Neuronal stem cell (in vitro differentiated cells): ENCODE data around the gene LTK.

Experiments used
- DNase-seq: peaks from one replicate; pipeline ENCODE4 v3.0.0-alpha.2; 2013; ENCODE audit warnings: low spot score
- H2AFZ ChIP-seq: one replicate; pipeline ENCODE4 v1.6.1; 2013; ENCODE audit warnings: mild to moderate bottlenecking, low read length, inconsistent platforms
- H2AK5ac ChIP-seq: 2 replicates; pipeline ENCODE4 v1.6.1; 2013; ENCODE audit warnings: low read depth, mild to moderate bottlenecking, inconsistent platforms, low read length, moderate library complexity, mixed read lengths
- H2BK120ac ChIP-seq: 2 replicates; pipeline ENCODE4 v1.6.1; 2013; ENCODE audit warnings: low read depth, mild to moderate bottlenecking, inconsistent platforms, low read length, moderate library complexity, mixed read lengths
- H2BK12ac ChIP-seq: one replicate; pipeline ENCODE4 v1.6.1; 2013; ENCODE audit warnings: low read length, inconsistent platforms
- H2BK15ac ChIP-seq: 2 replicates; pipeline ENCODE4 v1.6.1; 2013; ENCODE audit warnings: mild to moderate bottlenecking, low read length, inconsistent platforms, mixed read lengths
- H2BK5ac ChIP-seq: one replicate; pipeline ENCODE4 v1.6.1; 2013; ENCODE audit warnings: inconsistent platforms, mild to moderate bottlenecking, low read length, moderate library complexity
- H3K14ac ChIP-seq: one replicate; pipeline ENCODE4 v1.6.1; 2013; ENCODE audit warnings: low read length, inconsistent platforms
- H3K18ac ChIP-seq: 2 replicates; pipeline ENCODE4 v1.6.1; 2013; ENCODE audit warnings: low read length, inconsistent platforms
- H3K23ac ChIP-seq: 2 replicates; pipeline ENCODE4 v1.6.1; 2013; ENCODE audit warnings: low read depth, mild to moderate bottlenecking, mixed read lengths, low read length, inconsistent platforms; ENCODE audit not compliant: poor library complexity
- H3K27ac ChIP-seq: replicated peaks from 3 replicates; pipeline ENCODE4 v1.5.1; 2013; ENCODE audit warnings: low read length, inconsistent platforms
- H3K27me3 ChIP-seq, 3 experiments: 2 replicates each; pipeline ENCODE4 v1.6.1; 2013; ENCODE audit warnings: low read length in 3 of 3, mild to moderate bottlenecking in 2 of 3, inconsistent platforms in 1 of 3, low read depth in 1 of 3, mixed read lengths in 1 of 3, moderate library complexity in 1 of 3; ENCODE audit not compliant: control insufficient read depth in 3 of 3, insufficient read depth in 3 of 3
- H3K36me3 ChIP-seq, 2 donors: replicated peaks in 1 of 2; 2 replicates each; pipeline ENCODE4 v1.6.1; 2013; ENCODE audit warnings: low read length in 2 of 2; ENCODE audit not compliant: control insufficient read depth in 2 of 2, insufficient read depth in 2 of 2
- H3K4ac ChIP-seq: 2 replicates; pipeline ENCODE4 v1.6.1; 2013; ENCODE audit warnings: inconsistent platforms, mild to moderate bottlenecking, low read length, moderate library complexity
- H3K4me1 ChIP-seq, 2 donors: 1 replicate in 1 of 2; 2 replicates in 1 of 2; pipeline ENCODE4 v1.6.1; 2013; ENCODE audit warnings: low read length in 2 of 2, low read depth in 1 of 2; ENCODE audit not compliant: control insufficient read depth in 2 of 2, insufficient read depth in 1 of 2
- H3K4me2 ChIP-seq: one replicate; pipeline ENCODE4 v1.6.1; 2013; ENCODE audit warnings: mild to moderate bottlenecking, low read length, inconsistent platforms; ENCODE audit not compliant: insufficient read depth, poor library complexity, severe bottlenecking
- H3K4me3 ChIP-seq, 2 donors: 2 replicates each; pipeline ENCODE4 v1.5.1; 2013; ENCODE audit warnings: low read length in 2 of 2, mild to moderate bottlenecking in 2 of 2, inconsistent platforms in 1 of 2, moderate library complexity in 1 of 2
- H3K79me1 ChIP-seq: one replicate; pipeline ENCODE4 v1.6.1; 2013; ENCODE audit warnings: low read depth, mild to moderate bottlenecking, inconsistent platforms, low read length, moderate library complexity
- H3K9ac ChIP-seq: one replicate; pipeline ENCODE4 v1.6.1; 2013; ENCODE audit warnings: mild to moderate bottlenecking, low read depth, low read length, inconsistent platforms; ENCODE audit not compliant: poor library complexity
- H3K9me3 ChIP-seq, 2 donors: replicated peaks in 1 of 2; 2 replicates each; pipeline versions ENCODE3 to v1.6.1; 2013; ENCODE audit warnings: low read length in 2 of 2, mild to moderate bottlenecking in 2 of 2, inconsistent platforms in 1 of 2, low read depth in 1 of 2, mixed read lengths in 1 of 2, moderate library complexity in 1 of 2; ENCODE audit not compliant: control insufficient read depth in 2 of 2, insufficient read depth in 1 of 2
- H4K8ac ChIP-seq: one replicate; pipeline ENCODE4 v1.6.1; 2013; ENCODE audit warnings: low read depth, mild to moderate bottlenecking, inconsistent platforms, low read length, moderate library complexity
- H4K91ac ChIP-seq: one replicate; pipeline ENCODE4 v1.6.1; 2013; ENCODE audit warnings: low read length, low read depth, mild to moderate bottlenecking, inconsistent platforms; ENCODE audit not compliant: poor library complexity
- WGBS, 2 donors: extraction: QIAGEN DNeasy Blood & Tissue Kit; methylation state at CpG; one replicate each; pipeline ENCODE4 v1.1.7; 2013; ENCODE audit warnings: missing lambda C conversion rate in 2 of 2, mixed read lengths in 1 of 2; ENCODE audit not compliant: insufficient read length in 2 of 2, insufficient replicate concordance in 1 of 2; ENCODE audit errors: extremely low coverage in 2 of 2; 5-methylcytosine and 5-hydroxymethylcytosine counted together

The LTK gene

DNA sequence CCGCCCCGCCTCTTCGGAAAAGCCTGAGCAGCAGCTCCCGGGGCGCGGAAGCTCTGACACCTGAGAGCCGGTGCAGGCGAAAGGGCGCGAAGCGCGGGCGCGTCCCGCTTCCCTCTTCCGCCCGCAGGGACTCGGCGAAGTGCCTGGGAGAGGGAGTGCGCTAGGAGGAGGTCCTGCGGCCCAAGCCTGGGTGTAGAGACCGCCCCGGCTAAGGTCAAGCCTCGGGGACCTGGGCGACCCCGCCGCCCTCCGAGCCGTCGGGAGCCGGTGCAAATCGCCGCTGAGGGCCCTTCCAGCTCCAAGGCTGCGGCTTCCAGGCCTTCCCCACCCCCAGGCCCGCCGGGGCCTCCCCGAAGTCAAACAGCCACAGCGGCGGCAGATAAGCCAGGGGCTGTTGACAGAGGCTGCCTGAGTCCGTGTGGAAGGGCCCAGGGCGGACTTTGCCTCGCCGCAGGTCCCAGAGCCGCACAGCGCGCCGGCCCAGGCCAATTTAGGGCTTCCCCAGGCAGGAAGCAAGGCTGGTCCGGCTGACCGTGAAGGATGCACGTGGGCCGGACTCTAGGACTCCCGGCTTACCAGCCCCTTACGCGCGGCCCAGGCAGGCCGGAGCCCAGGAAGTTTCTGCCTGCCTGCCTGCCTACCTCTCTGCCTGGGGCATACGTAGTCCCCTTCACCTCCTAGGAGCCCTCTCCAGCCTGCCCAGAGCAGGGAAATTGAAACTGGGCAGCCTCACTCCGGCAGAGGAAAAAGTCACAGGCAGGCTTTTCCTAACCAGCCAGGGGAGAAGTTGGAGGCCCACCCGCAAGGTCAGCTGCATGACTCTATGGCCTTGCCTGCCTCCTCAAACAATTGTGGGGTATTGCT, 17.7 kb downstream of the LTK start:
- no CpG with 5 or more reads among the region's 59 CpGs for WGBS, 2 donors
- peak overlapping the region; percentile 78 for H3K18ac ChIP-seq
- H2BK120ac ChIP-seq = no peak overlapping the region
- H3K79me1 ChIP-seq = no peaks in the 10 kb centered on the region
- DNase-seq = peak; percentile 36
- H2AFZ ChIP-seq = peak overlapping the region; percentile 96
- no peak overlapping the region for H3K4ac ChIP-seq
- H3K4me3 ChIP-seq = peak overlapping the region; percentile 31 to 53
- H2BK5ac ChIP-seq = peak overlapping the region; percentile 15
- no peak overlapping the region for H4K8ac ChIP-seq
- no peak overlapping the region for H2AK5ac ChIP-seq
- H3K23ac ChIP-seq = peak overlapping the region; percentile 33
- no peak overlapping the region for H3K14ac ChIP-seq
- no peak overlapping the region for H3K27ac ChIP-seq
- H3K36me3 ChIP-seq = no peaks in the 10 kb centered on the region
- peaks cover 30 to 88% (median 66%) of the 10 kb centered on the region in 3 experiments for H3K27me3 ChIP-seq
- no peak overlapping the region for H4K91ac ChIP-seq
- peak overlapping the region; percentile 38 for H3K9ac ChIP-seq
- H2BK15ac ChIP-seq = peak overlapping the region; percentile 22
- H3K4me1 ChIP-seq = peaks cover 10 to 23% of the 10 kb centered on the region in 2 donors
- H3K4me2 ChIP-seq = peak overlapping the region; percentile 87
- no peak overlapping the region for H2BK12ac ChIP-seq
- no peaks in the 10 kb centered on the region for H3K9me3 ChIP-seq

DNA sequence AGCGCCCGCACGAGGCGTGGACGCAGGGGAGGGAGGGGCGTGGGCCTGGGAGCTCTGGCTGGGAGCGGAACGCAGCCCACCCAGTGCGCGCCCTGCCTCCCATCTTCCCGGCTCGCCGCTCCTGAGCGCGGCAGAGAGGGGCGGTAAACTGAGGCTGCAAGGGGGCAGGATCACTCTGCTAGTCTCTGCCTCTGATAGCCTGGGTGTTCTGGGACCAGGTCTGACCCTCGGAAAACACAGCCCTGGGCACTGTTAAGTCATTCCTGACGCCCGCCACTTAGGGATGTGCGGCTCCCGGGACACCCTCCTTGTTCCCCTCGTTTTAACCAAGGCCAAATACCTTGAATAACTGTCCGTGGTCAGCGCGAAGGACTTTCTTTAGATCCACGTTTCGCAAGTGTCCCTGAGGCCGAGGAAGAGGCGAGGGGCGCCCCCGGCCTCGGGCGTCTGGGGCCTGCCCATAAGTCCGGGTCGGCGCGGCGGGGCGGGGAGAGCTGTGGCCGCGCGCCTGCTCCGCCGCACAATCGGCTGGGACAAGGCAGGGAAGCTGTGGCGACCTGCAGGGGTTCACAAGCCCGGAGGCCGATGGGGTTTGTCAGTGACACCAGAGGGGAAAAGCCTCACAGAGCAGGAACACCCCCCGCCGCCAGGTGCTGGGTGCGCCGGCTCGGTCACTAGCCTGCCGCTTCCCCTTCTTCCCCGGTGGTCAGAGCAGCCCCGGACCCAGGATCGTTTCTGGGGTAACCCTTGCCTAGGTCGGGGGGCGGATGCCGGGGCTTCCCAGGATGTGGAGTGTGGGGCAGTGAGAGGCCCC, 18.5 kb downstream of the LTK start:
- no peaks in the 10 kb centered on the region for H3K9me3 ChIP-seq
- no peak overlapping the region for H3K27ac ChIP-seq
- peaks cover 9 to 22% of the 10 kb centered on the region in 2 donors for H3K4me1 ChIP-seq
- peak overlapping the region; percentile 53 to 82 for H3K4me3 ChIP-seq
- no peak overlapping the region for H2BK120ac ChIP-seq
- no CpG with 5 or more reads among the region's 60 CpGs for WGBS, 2 donors
- H2BK12ac ChIP-seq = no peak overlapping the region
- H3K36me3 ChIP-seq = no peaks in the 10 kb centered on the region
- no peaks in the 10 kb centered on the region for H3K79me1 ChIP-seq
- DNase-seq = peak; percentile 32
- H3K27me3 ChIP-seq = peaks cover 27 to 80% (median 60%) of the 10 kb centered on the region in 3 experiments
- H4K91ac ChIP-seq = no peak overlapping the region
- H3K4ac ChIP-seq = no peak overlapping the region
- H4K8ac ChIP-seq = no peak overlapping the region
- peak overlapping the region; percentile 96 for H2AFZ ChIP-seq
- H2AK5ac ChIP-seq = no peak overlapping the region
- peak overlapping the region; percentile 87 for H3K4me2 ChIP-seq
- H2BK15ac ChIP-seq = no peak overlapping the region
- H3K9ac ChIP-seq = peak overlapping the region; percentile 7
- peak overlapping the region; percentile 49 for H3K23ac ChIP-seq
- peak overlapping the region; percentile 15 for H2BK5ac ChIP-seq
- peak overlapping the region; percentile 60 for H3K14ac ChIP-seq
- peak overlapping the region; percentile 72 for H3K18ac ChIP-seq

DNA sequence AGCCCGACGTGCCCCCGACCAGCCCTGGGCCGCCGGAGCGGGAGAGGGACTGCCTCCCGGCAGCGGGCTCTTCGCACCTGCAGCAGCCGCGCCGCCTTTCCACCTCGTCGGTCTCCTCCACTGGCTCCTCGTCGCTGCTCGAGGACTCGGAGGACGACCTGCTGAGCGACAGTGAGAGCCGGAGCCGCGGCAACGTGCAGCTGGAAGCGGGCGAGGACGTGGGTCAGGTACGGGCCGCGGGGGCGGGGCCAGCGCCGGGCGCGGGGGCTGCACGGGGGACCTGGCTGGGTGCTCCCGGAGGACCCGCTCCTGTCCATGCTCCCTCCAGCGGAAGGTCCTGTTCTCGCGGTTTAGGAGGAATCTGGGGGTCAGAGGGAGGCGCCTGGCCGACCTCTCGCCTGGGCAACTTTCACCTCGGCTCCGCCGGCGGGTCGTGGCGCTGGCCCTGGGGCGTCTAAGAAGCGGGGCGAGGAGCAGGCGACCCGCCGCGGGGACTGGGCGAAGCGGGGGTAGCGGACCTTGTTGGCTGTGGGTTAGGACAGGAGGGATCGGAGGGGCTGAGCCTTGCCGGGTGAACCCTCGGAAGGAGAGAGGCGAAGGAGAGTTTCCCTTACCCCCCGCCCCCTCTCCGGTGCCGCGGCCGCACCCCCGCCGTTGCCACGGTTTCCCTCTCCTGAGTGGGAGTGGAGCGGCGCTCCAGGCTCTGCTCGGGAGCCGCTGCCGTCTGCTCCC, 19.3 kb downstream of the LTK start:
- H3K4me2 ChIP-seq = peak overlapping the region; percentile 87
- peak overlapping the region; percentile 70 for H3K23ac ChIP-seq
- DNase-seq = peak; percentile 58
- H2BK5ac ChIP-seq = no peak overlapping the region
- no peak overlapping the region for H3K4ac ChIP-seq
- H3K14ac ChIP-seq = peak overlapping the region; percentile 60
- peak overlapping the region; percentile 78 for H3K18ac ChIP-seq
- peak overlapping the region; percentile 53 to 82 for H3K4me3 ChIP-seq
- peaks cover 9 to 22% of the 10 kb centered on the region in 2 donors for H3K4me1 ChIP-seq
- H3K27me3 ChIP-seq = peaks cover 25 to 73% (median 54%) of the 10 kb centered on the region in 3 experiments
- no peak overlapping the region for H2BK12ac ChIP-seq
- H3K79me1 ChIP-seq = no peaks in the 10 kb centered on the region
- H3K9me3 ChIP-seq = no peaks in the 10 kb centered on the region
- H3K27ac ChIP-seq = no peak overlapping the region
- no peak overlapping the region for H4K8ac ChIP-seq
- no CpG with 5 or more reads among the region's 77 CpGs for WGBS, 2 donors
- H2AK5ac ChIP-seq = no peak overlapping the region
- no peak overlapping the region for H2BK15ac ChIP-seq
- H3K36me3 ChIP-seq = no peaks in the 10 kb centered on the region
- H2AFZ ChIP-seq = peak overlapping the region; percentile 96
- no peak overlapping the region for H4K91ac ChIP-seq
- H3K9ac ChIP-seq = peak overlapping the region; percentile 83
- no peak overlapping the region for H2BK120ac ChIP-seq
